ENCODE data around the gene NANP.
"Not testable (repeated sequence)": the region's sequence is repeated elsewhere in the genome, so short reads cannot be mapped to it uniquely, and the experiment has no call there.

NANP gene, protein sequence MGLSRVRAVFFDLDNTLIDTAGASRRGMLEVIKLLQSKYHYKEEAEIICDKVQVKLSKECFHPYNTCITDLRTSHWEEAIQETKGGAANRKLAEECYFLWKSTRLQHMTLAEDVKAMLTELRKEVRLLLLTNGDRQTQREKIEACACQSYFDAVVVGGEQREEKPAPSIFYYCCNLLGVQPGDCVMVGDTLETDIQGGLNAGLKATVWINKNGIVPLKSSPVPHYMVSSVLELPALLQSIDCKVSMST

DNA sequence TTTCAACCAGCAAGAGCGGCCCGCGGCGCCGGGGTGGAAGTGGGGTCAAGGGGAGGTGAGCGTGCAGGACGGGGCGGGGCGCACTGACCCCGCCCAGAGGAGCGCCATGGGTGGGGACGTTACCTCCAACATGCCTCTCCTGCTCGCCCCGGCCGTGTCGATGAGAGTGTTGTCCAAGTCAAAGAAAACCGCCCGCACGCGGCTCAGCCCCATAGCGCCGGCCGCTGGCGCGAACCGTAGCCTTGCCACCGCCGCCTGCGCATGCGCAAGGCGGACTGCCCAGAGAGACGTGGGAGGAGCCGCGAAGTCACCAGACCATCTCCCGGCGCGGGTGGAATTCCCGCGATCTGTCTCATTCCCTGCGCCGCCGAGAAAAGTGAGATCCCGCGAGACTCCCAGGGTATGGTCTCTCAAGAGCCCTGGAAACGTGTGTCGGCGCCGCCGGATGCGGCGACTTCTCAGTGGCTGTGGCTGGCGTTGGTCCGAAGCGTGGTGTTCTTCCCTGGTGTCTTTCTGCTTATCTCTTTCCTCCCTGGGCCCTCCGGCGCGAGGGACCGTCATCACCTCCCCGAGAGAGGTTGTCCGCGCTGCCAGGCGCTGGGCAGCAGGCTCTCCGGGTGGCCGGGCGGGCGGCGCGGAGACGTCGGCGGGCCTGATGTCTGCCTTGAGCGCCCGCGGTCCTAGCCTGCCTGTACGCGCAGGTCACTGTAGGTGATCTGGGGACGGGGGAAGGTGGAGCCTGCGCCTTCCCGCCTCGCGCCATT is at the start of gene NANP:
Gene NANP, minus strand, starts transcription at position 279 of the 764 bp plus-strand sequence. Its CDS starts 66 bp downstream, at position 213.
- DNase-seq, result peak; percentile 96

GRCh38 chr20:25672659-25673235 is 48.9 kb upstream of the NANP start:
- DNase-seq, result no peak

DNA sequence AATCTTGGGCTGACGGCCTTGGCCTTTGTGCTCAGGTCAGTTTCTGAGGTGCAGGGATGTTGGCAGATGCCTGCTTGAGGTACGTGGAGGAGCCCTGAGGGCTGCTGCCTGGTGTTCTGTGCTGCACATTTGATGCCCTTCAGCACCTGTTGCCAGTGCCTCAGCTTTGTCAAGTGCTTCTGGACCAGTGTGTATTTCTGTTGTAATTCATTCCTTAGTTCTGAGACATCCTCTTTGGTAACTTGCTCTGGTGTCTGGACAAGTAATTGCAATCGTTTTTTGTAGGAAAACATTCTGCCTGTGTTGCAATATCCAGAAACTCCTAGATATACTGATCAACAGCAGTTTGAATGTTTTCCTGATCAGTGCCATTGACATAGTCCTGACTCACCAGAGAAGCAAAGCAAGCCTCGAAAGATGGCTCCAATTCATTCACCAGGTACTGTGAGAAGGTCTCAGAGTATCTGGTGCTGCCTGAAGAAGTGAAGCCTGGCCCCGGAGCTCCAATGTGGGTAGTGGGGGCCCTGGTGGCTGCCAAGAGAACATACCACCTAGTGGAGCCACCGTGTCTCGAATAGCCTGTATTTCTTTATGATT is 46.1 kb upstream of the NANP start:
- no peak for DNase-seq

GRCh38 chr20:25668446-25668845 is 44.6 kb upstream of the NANP start:
- no peak for DNase-seq

DNA sequence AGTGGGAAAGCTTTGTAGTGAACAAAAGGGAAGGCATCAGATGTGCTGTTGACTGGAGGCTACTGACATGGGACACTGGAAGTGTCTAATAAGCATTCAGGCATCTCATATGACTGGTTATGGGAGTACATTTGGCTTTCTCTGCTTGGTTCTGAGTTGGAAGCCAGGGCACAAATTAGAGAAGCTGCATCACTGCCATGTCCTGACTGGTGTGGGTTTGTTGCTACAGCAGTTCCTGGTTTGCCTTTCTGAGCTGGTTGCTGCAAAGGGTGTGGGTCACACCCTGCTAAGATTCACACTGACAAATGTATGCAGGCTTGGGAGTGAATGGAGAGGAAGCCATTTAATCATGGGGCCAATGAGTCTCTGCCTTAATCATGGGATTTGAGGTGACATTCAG is 36.2 kb upstream of the NANP start:
- DNase-seq, result no peak

DNA sequence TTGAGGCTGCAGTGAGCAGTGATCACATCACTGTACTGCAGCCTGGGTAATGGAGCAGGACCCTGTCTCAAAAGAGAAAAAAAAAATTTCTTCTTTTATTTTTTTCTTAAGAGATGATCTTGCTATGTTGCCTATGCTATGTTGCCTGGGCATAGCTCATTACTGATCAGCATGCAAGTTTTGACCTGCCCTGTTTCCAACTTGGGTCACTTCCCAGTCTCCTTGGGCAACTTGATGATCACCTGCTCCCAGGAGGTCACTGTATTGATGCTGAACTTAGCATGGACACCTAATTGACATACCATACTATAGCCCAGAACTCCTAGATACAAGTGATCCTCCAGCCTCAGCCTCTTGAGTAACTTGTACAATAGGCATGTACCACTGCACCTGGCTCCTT is 30.7 kb upstream of the NANP start:
- no peak for DNase-seq

DNA sequence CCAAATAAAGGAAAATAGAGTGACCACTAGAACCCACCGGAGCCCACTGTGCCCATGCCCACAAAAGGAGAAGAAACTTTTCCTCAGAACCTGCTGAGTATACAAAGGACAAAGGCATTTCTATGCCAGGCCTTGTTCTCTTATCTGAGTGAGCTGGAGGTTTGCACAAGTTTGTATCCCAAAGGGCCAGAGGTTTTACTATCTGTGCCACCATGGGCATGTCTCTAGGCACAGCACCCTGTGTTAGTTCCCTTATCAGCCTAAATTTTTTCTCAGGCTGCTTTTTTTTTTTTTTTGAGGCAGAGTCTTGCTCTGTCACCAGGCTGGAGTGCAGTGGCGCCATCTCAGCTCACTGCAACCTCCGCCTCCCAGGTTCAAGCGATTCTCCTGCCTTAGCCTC is 29.1 kb upstream of the NANP start:
- not testable (repeated sequence) for DNase-seq

GRCh38 chr20:25644814-25645213 is 21.0 kb upstream of the NANP start:
- DNase-seq, result no peak

DNA sequence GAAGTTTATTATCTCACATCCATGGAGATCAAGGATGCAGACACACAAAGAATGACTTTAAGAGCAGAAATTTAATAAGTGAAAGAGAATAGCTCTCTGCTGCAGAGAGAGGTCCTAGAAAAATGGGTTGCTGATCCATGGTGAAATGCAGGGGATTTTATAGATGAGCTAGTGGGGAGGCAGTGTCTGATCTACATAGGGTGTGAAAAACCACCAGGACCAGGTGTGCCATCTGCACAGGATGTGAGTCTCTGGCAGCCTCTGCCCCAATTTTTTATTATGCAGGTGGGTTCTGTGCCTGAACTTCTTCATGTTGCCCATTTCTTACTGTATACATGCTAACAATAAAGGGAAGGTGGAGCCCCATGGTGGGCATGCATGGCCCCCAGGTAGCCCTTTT is 19.9 kb upstream of the NANP start:
- DNase-seq, result no peak

DNA sequence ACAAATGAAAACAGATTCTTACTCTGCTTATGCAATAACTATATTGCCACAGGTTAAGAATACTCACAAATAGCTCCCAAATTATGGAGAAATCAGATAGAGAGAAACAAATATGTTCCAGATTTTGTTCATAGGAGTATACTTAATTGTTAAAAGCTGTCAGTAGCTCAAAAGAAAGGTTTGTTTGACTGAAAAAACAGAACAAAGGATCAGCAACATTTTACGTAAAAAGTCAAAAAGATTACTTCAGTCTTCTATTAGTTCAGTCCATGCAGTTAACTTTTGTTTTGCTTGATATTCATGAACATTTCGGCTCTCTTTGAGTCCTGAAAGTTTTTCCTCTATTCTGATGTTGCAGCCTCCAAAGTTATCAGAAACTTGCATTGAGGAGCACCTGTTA is 13.4 kb upstream of the NANP start:
- no peak for DNase-seq

GRCh38 chr20:25632940-25633790 is 9.4 kb upstream of the NANP start:
- DNase-seq, result no peak

DNA sequence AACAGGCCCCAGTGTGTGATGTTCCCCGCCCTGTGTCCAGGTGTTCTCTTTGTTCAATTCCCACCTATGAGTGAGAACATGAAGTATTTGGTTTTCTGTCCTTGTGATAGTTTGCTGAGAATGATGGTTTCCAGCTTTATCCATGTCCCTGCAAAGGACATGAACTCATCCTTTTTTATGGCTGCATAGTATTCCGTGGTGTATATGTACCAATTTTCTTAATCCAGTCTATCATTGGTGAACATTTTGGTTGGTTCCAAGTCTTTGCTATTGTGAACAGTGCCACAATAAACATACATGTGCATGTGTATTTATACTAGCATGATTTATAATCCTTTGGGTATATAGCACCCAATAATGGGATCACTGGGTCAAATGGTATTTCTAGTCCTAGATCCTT is 6.8 kb upstream of the NANP start:
- not testable (repeated sequence) for DNase-seq

DNA sequence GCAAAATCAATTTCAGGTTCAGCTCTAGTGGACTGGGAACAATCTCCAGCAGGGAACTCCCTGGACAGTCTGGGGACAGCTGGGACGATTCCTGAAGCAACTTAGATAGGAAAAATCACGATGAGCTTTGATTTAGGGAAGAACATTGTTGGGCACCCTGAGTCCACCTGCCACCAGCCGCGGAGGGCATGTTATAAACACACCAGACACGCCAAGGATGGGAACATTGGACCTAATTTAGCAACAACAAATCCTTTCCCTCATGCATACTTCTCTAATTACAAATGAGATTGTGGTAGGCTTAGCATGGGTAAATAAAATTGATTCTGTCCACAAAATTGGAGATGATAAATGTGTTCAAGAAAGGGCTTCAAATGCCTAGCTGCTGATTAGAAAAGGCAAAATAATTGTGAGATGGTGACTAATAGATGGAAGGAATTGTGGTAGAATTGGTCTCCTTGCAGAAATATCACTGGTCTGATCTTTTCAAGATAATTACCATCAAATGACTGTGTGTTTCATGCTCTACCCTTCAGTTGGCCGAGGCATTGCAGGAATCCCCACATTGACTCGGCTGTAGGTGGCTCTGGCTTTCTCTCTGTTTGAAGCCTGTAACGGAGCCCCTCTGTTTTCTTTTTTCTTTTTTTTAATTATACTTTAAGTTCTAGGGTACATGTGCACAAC is 6.1 kb upstream of the NANP start:
- no peak for DNase-seq

GRCh38 chr20:25626779-25627178 is 3.0 kb upstream of the NANP start:
- DNase-seq, result no peak

DNA sequence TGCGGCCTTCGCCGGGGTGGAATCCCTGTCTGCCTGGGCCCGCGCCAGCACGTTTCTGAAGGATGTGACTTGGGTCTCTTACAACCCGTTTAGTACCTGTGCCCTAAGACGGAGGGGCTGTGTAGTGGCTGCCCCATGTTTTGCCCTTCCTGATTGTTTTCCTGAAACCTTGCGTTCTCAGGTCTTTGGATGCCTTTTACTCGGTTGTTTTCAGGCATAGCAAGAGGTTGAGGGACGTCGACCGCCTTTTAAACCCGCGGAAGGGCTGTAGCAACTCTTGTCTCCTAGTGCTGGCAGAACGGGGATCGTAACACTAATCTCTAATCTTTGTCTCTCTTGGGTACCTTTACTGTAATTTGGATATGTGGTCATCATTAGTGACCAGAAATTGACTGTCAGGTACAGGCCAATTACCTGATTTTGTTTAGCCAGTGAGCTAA is 706 bp upstream of the NANP start:
- DNase-seq, result no peak

DNA sequence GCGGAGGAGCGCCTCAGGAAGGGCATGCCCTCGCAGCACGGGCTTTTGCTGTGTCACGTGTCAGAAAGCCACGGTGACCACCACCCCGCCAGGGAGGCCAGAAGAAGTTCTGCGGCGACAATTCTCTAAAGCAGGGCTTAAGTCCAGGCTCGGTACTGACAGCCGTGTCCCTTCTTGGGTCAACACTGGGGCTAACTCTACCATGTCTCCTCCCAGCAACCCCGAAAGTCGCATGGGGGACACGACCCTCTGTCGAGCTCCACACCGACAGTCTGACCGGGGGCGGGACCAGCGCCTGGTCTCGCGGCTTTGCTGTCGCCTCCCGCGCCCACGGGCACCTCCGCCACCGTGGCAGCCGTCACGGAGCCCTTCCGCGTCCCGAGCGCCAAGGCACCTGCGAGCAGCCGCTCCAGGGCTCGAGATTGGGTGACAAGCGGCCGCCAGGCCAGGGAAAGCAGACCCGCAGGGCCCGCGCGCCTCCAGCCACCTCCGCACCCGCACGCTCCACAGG is 534 bp downstream of the NANP start:
- no peak for DNase-seq

DNA sequence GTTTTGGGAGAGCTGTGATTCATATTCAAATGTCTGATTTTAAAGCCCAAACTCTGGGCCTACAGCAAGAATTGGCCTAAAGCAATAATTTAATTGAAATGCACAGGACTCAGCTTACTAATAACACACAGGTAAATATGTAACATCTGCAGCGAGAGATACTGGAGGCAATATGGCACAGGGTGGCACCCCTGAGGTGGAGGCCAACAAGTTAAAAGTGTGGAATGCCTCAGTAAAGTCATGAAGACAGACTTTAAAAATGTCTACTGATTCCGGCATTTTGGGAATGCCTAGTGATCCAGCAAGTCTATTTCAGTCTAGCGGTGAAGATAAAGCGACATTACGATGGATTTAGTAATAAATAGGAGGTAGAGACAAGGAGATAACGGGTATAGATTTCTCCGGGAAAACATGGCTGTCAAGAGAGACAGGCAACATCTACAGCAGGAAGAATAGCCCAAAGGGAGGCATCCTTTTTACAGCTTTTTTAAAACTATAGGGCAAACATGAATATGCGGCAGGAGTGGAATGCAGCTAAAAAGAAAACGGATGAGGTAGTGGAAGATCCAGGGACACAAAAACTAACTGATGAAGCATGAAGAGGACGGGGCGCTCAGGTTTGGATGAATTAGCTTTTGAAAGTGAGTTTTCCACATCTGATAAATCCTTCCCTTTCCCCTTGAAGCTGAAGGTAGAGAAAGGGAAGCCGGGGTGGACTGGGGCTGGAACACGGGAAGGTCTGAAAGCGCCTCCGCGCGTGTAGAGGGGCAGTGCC is 1.2 kb downstream of the NANP start:
- no peak for DNase-seq

DNA sequence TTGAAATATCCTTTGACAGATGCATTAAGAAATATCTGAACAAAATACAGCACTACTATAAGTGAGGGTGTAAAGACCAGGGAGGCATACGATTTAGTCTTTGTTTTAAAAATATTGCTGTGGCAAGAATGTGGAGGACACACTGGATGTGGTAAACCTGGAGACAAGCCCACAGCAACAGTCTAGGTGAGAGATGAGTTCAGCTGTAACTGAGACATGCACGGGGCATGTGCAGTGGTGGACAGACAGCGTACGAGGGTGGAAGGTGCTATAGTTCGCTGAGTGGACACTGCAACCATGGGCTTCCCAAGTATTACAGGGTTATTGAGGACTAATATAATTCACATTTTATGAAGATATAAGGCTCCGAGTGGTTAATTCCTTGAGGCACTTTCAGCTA is 1.8 kb downstream of the NANP start:
- no peak for DNase-seq

GRCh38 chr20:25619514-25619913 is 4.3 kb downstream of the NANP start:
- no peak for DNase-seq

DNA sequence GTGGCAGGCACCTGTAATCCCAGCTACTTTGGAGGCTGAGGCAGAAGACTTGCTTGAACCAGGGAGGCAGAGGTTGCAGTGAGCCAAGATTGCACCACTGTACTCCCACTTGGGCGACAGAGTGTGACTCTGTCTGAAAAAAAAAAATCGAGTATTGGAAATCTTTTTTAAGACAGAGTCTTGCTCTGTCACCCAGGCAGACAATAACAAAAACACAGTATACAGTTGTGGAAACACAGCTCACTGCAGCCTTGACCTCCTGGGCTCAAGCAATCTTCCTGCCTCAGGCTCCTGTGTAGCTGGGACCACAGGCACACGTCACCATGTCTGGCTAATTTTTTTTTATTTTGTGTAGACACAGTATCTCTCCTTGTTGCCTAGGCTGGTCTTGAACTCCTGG is 15.0 kb downstream of the NANP start:
- DNase-seq, result no peak

GRCh38 chr20:25606094-25606695 is 17.6 kb downstream of the NANP start:
- DNase-seq, result no peak

All from NCI-H774 (cell line).